Activated T-cell treated with anti-CD3 and anti-CD28 coated beads, Interleukin-2, amount 50 U/mL, for 24 hours (primary cell): ENCODE results near the gene TGM5.
"Not testable (repeated sequence)": the region's sequence is repeated elsewhere in the genome, so short reads cannot be mapped to it uniquely, and the experiment has no call there.

Experiments
- DNase-seq: peaks from one replicate; pipeline ENCODE4 v3.0.0-alpha.2; 2020
- H3K27ac Mint-ChIP-seq: 2 replicates; pipeline ENCODE4 v1.8.0; 2020; ENCODE audit warnings: mild to moderate bottlenecking, mixed read lengths
- H3K27me3 Mint-ChIP-seq: 2 replicates; pipeline ENCODE4 v1.8.0; 2020; ENCODE audit warnings: mixed read lengths
- H3K36me3 Mint-ChIP-seq: 2 replicates; pipeline ENCODE4 v1.8.0; 2020; ENCODE audit warnings: low read depth, mixed read lengths
- H3K4me1 Mint-ChIP-seq: 2 replicates; pipeline ENCODE4 v1.8.0; 2020; ENCODE audit warnings: low read depth, mixed read lengths
- H3K4me3 Mint-ChIP-seq: 2 replicates; pipeline ENCODE4 v1.8.0; 2020; ENCODE audit warnings: mild to moderate bottlenecking, moderate library complexity, mixed read lengths
- H3K9me3 Mint-ChIP-seq: 2 replicates; pipeline ENCODE4 v1.8.0; 2020; ENCODE audit warnings: mixed read lengths

TGM5 gene, protein sequence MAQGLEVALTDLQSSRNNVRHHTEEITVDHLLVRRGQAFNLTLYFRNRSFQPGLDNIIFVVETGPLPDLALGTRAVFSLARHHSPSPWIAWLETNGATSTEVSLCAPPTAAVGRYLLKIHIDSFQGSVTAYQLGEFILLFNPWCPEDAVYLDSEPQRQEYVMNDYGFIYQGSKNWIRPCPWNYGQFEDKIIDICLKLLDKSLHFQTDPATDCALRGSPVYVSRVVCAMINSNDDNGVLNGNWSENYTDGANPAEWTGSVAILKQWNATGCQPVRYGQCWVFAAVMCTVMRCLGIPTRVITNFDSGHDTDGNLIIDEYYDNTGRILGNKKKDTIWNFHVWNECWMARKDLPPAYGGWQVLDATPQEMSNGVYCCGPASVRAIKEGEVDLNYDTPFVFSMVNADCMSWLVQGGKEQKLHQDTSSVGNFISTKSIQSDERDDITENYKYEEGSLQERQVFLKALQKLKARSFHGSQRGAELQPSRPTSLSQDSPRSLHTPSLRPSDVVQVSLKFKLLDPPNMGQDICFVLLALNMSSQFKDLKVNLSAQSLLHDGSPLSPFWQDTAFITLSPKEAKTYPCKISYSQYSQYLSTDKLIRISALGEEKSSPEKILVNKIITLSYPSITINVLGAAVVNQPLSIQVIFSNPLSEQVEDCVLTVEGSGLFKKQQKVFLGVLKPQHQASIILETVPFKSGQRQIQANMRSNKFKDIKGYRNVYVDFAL

DNA sequence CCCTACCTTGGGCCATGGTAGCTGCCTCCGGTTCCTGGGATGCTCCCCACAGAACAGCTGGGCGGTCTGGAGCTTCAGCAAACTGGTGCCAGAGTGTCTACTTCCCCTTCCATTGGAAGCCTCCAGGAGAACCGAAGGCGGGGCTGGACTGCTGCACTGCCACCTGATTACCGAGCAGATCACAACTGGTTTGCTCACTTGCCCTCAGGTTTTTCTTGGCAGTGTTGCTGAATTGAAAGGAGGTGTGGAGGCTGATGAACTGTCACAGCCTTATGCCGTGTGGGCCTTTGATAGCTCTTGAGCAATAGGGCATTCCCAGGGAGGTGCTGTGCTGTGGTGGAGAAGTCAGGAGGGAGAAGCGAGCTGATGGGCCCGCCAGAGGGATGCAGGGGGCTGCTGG is at the start of gene TGM5:
Gene TGM5 (minus strand): TSS at position 95 of the 400 bp plus-strand sequence. CDS start 79 bp downstream, at position 16.
- Mint-ChIP-seq H3K4me3 (no peak within 1 kb of the TSS), H3K9me3 (no peaks in the 10 kb centered on the region), H3K27ac (no peak within 1 kb of the TSS), H3K27me3 (peaks cover 12% of the 10 kb centered on the region), H3K4me1 (peaks cover 2% of the 10 kb centered on the region), H3K36me3 (no peaks in the 10 kb centered on the region)
- DNase-seq: no peak

DNA sequence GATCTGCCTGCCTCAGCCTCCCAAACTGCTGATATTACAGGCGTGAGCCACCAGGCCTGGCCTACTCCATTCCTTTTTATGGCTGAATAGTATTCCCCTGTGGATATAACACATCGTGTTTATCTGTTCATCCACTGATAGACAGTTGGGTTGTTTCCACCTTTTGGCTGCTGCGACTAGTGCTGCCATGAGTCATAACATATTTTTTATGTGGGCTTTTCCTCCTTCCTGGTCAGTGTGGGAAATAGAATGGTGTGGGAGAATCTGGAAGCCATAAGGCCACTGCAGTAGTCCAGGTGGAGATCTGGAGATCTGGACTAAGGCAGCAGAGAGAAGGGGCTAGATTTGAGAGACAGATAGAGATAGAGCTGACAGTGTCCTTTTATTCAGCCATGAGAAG is 47.4 kb upstream of the TGM5 start:
- Mint-ChIP-seq H3K4me1 (no peaks in the 10 kb centered on the region), H3K4me3 (no peak overlapping the region), H3K27me3 (peaks cover 52% of the 10 kb centered on the region), H3K27ac (no peak overlapping the region), H3K9me3 (no peaks in the 10 kb centered on the region), H3K36me3 (no peaks in the 10 kb centered on the region)
- no peak for DNase-seq

DNA sequence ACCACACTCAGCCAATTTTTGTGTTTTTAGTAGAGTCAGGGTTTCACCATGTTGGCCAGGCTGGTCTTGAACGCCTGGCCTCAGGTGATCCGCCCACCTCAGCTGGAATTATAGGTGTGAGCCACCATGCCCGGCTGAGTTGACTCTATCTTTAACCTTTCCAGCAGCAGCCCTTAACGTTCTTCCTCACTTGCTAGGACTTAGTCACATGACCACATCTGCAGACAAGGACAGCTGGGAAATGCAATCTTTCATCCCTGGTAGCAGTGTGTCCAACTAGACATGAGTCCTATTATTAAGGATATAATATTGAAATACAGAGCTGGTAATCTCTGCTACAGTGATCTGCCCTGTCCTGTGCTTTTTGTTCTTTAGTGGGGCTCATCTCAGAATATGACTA is 45.6 kb upstream of the TGM5 start:
- H3K4me1 Mint-ChIP-seq: no peaks in the 10 kb centered on the region
- H3K4me3 Mint-ChIP-seq: no peak overlapping the region
- no peaks in the 10 kb centered on the region for H3K9me3 Mint-ChIP-seq
- no peak overlapping the region for H3K27ac Mint-ChIP-seq
- H3K27me3 Mint-ChIP-seq: peaks cover 51% of the 10 kb centered on the region
- no peaks in the 10 kb centered on the region for H3K36me3 Mint-ChIP-seq
- no peak for DNase-seq

DNA sequence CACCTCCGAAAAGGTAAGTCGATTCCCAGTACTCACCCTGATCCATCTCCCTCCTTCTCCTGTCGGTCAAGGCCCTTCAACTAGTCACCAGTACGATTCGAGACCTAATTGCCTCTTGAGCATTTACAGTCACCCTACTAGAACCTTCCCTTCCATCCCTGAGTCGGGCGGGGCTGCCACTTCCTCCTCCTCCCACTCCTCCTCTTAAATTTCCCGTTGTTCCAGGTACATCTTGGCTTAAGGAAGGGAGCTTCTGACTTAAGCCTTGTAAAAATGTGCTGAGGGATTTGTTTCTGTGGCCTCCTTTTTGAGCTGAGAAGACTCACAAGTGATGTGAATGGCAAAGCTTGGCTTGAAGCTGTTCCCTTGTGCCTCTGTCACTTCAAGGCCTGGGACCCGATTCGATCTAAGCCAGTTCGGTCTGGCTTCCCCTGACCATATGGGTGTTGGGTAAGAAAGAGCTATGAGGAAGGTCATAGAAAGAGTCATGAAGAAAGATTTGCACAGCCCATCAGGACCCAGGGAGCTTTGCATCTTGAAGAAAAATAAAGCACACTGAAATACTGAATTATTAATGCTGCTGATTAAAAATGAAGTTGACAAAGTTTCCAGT is 35.6 kb upstream of the TGM5 start, which contains the start of gene TGM7:
Gene TGM7 (minus strand): TSS at position 51 of the 613 bp plus-strand sequence.
- Mint-ChIP-seq H3K4me3 (no peak within 1 kb of the TSS), H3K27me3 (peaks cover 24% of the 10 kb centered on the region), H3K27ac (no peak within 1 kb of the TSS), H3K36me3 (no peaks in the 10 kb centered on the region), H3K4me1 (no peaks in the 10 kb centered on the region), H3K9me3 (no peaks in the 10 kb centered on the region)
- no peak for DNase-seq

DNA sequence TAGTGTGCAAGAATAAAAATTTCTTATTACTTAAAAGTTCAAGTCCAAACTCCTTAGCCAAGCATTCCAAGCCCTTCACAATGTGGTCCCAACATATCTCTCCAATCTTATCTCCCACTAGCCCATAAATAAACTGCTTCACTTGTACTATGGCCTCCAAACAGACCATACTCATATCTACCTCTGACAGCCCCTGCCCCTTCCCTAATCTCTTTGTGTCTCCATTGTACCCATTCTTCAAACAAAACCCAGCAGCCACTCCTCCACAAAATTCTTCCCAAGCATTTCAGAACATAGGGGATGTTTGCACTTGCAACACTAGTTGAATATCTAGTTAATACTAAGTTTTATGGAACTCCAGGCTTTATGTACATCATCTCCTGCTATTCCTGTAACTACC is 33.2 kb upstream of the TGM5 start:
- DNase-seq: no peak
- Mint-ChIP-seq H3K27me3 (peaks cover 25% of the 10 kb centered on the region), H3K9me3 (no peaks in the 10 kb centered on the region)

DNA sequence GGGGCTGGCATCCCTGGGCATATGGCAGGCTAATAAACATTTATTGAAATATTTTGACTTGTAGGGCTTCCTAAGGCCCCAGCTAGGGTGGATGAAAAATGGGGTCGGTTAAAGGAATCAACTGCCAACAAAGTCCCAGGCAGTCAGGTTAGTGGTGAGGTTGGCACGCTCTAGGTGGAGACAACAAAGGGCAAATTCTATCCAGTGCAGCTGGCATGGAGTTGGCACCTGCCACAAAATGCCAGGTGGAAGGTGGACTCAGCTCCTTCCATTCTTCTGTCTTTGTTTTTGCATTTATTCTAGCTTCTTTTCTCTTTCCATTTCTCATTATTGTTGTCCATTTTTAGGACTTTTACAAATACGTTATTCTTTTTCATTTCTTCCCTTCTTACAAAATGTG is 32.7 kb upstream of the TGM5 start:
- Mint-ChIP-seq H3K36me3 (no peaks in the 10 kb centered on the region), H3K4me3 (no peak overlapping the region), H3K27ac (no peak overlapping the region), H3K9me3 (no peaks in the 10 kb centered on the region), H3K27me3 (peaks cover 30% of the 10 kb centered on the region), H3K4me1 (no peaks in the 10 kb centered on the region)
- no peak for DNase-seq

More for the DNA sequence above, 33.2 kb upstream of the TGM5 start:
- Mint-ChIP-seq H3K4me1 (no peaks in the 10 kb centered on the region), H3K27ac (no peak overlapping the region), H3K36me3 (no peaks in the 10 kb centered on the region), H3K4me3 (no peak overlapping the region)

DNA sequence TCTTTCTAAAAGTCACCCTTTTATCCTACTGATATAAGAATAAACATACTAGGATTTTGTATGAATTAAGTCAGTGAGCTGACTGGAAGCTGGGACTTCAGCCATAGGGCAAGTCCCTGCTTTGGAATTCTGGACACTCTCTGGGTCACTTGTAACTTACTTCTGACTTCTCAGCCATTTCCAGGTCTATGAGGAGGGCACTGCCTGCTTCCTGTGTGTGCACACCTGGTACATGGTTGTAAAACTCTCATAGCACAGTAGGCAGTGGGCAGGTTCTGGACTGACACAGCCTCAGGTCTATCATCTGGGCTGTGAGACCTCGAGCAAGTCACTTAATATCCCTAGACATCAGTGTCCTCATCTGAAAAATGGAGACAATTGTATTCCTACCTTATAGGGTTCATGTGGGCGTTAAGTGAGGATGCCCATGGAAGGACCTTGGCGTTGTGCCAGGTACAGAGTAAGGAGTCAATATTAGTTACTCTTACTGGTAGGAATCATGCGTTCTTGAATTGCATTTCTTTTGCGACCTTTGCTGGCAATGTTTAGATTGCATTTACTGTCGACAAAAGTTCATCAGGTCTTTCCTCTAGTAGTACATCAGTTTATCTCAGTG is 27.5 kb upstream of the TGM5 start:
- no peak overlapping the region for H3K27ac Mint-ChIP-seq
- no peaks in the 10 kb centered on the region for H3K36me3 Mint-ChIP-seq
- peaks cover 5% of the 10 kb centered on the region for H3K4me1 Mint-ChIP-seq
- no peak for DNase-seq
- H3K4me3 Mint-ChIP-seq: no peak overlapping the region
- peaks cover 50% of the 10 kb centered on the region for H3K27me3 Mint-ChIP-seq
- H3K9me3 Mint-ChIP-seq: no peaks in the 10 kb centered on the region

DNA sequence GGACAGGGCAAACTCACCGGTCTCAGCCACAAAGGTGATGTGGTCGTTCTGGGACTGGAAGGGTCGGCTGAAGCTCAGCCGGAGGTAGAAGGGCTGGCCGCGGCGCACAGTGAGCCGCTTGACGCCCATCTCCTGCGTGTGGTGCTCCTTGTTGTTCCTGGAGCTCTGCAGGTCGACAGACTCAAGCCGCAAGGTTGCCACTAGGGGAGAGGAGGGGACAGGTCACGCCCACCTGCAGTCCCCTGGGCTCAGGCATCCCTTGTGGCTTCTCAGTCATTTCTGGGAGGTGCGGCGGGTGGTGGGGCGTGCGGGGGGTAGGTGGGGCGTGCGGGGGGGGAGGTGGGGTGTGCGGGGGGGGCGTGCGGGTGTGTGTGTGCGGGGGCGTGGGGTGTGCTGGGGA is 26.7 kb upstream of the TGM5 start:
- Mint-ChIP-seq H3K4me1 (peaks cover 5% of the 10 kb centered on the region), H3K4me3 (no peak overlapping the region), H3K9me3 (no peaks in the 10 kb centered on the region), H3K27me3 (peaks cover 50% of the 10 kb centered on the region), H3K36me3 (no peaks in the 10 kb centered on the region), H3K27ac (no peak overlapping the region)
- DNase-seq: no peak

DNA sequence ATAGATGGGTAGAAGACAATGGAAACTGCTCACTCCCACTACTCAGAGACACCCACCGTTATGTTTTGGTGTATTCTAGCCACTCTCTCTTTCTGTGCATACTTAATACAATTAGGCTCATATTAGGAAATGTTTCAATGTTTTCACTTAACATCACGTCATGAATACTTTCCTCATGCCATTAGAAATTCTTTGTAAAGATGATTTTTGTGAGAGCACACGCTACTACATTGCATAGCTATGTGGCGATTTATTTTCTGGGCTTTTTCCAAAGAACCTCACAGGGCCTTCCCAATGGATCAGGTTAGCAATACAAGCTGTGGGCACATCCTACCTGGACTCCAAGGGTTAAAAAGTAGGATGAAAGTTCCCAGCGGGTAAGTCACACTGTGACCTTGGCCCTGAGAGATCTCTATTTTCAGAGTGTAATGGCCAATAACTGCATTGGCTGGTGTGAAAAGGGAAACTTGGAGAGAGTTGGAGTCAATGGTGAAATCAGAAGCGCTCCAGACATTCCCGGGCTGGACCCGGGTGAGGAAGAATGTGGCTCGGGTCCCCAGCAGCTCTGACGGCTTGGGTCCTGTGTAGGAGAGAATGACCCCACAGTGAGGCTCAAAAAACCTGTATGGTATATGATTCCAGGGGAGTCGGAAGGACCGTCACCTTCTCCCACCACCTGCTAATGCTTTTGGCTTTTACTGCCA is 25.8 kb upstream of the TGM5 start:
- Mint-ChIP-seq H3K9me3 (no peaks in the 10 kb centered on the region), H3K4me1 (peaks cover 5% of the 10 kb centered on the region), H3K27me3 (peaks cover 50% of the 10 kb centered on the region), H3K27ac (no peak overlapping the region), H3K4me3 (no peak overlapping the region), H3K36me3 (no peaks in the 10 kb centered on the region)
- DNase-seq: no peak

DNA sequence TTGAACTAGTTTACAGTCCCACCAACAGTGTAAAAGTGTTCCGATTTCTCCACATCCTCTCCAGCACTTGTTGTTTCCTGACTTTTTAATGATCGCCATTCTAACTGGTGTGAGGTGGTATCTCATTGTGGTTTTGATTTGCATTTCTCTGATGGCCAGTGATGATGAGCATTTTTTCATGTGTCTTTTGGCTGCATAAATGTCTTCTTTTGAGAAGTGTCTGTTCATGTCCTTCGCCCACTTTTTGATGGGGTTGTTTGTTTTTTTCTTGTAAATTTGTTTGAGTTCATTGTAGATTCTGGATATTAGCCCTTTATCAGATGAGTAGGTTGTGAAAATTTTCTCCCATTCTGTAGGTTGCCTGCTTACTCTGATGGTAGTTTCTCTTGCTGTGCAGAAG is 22.9 kb upstream of the TGM5 start:
- not testable (repeated sequence) for H3K36me3 Mint-ChIP-seq, H3K9me3 Mint-ChIP-seq, H3K4me3 Mint-ChIP-seq, H3K4me1 Mint-ChIP-seq, DNase-seq, H3K27ac Mint-ChIP-seq
- H3K27me3 Mint-ChIP-seq: peaks cover 31% of the 10 kb centered on the region

DNA sequence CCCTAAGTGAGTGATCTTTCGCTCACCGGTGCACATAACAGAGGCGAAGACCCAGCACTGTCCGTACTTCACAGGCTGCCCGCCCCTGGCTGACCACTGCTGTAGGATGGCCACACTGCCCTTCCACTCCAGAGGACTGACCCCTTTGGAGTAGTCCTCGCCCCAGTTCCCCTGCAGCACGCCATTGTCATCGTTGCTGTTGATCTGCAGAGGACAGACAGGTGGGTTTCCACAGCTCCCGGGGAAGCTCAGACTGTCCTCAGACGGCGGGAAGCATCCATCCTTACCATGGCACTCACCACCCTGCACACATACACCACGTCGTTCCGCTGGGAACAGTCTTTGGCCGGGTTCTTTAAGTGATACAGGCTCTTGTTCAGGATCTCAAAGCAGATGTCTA is 20.5 kb upstream of the TGM5 start:
- no peak overlapping the region for H3K27ac Mint-ChIP-seq
- H3K9me3 Mint-ChIP-seq: no peaks in the 10 kb centered on the region
- peaks cover 2% of the 10 kb centered on the region for H3K4me1 Mint-ChIP-seq
- no peak for DNase-seq
- no peaks in the 10 kb centered on the region for H3K36me3 Mint-ChIP-seq
- H3K27me3 Mint-ChIP-seq: peaks cover 10% of the 10 kb centered on the region
- no peak overlapping the region for H3K4me3 Mint-ChIP-seq

DNA sequence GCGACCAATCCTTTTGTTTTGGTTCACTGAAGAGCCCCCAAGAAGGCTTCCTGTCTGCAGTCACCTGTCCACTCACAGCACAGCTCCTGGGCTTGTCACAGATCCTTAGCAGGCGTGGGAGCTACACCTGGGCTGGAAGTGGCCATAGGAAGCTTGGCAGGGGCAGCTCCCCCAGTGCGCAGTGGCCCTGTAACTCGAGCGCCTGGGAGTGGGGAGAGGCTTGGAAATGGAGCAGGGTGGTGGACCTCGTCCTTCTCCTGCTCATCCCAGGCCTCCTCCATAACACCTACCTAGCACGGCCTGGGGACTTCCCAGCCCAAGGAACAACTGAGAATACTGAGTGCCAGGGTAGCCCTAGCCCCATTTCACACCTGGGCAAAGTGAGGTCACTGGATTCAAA is 19.3 kb upstream of the TGM5 start:
- H3K9me3 Mint-ChIP-seq: no peaks in the 10 kb centered on the region
- no peak for DNase-seq
- H3K27ac Mint-ChIP-seq: no peak overlapping the region
- no peaks in the 10 kb centered on the region for H3K36me3 Mint-ChIP-seq
- H3K4me3 Mint-ChIP-seq: no peak overlapping the region
- H3K27me3 Mint-ChIP-seq: peaks cover 5% of the 10 kb centered on the region
- peaks cover 2% of the 10 kb centered on the region for H3K4me1 Mint-ChIP-seq

DNA sequence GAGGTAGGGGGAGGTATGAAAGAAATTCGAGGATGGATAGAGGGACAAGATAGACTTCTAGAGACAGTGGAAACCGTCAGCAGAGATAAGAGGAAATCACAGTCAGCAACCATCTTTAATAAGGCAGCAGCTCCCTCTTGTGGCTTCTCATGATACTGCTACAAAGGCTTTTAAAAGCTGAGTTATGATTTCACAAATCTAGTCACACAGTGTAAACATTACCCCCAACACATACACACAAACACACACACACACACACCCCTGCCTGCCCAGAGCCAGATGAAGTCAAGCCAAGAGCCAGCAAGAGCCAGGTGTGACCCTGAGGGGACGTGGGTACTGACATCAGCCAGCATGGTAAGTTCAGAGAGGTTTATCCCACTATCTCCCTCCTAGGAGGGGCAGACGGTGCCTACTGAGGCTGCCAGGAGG is 18.9 kb upstream of the TGM5 start:
- H3K9me3 Mint-ChIP-seq: no peaks in the 10 kb centered on the region

DNA sequence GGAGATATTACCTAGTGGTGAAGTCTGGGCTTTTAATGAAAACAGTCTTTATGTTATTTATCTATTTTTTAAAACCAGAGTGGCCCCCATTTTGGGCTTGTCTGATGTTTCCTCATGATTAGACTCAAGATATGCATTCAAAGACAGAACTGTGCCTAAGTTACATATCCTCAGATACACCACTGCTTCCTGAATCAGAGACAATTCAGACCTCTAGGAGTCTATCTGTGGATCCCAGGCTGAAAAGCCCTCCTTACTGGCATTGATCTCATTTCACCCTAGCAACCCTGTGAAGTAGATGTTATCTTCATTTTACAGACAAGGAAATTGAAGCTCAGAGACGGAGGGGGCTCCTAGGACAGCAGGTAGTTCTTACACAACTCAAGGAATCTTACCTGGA is 16.8 kb upstream of the TGM5 start:
- DNase-seq: no peak
- Mint-ChIP-seq H3K36me3 (no peaks in the 10 kb centered on the region), H3K27ac (no peak overlapping the region), H3K4me1 (peaks cover 2% of the 10 kb centered on the region), H3K27me3 (peaks cover 5% of the 10 kb centered on the region), H3K9me3 (no peaks in the 10 kb centered on the region), H3K4me3 (no peak overlapping the region)

More for the DNA sequence above, 18.9 kb upstream of the TGM5 start:
- no peak overlapping the region for H3K4me3 Mint-ChIP-seq
- H3K27me3 Mint-ChIP-seq: peaks cover 5% of the 10 kb centered on the region
- H3K36me3 Mint-ChIP-seq: no peaks in the 10 kb centered on the region
- no peak overlapping the region for H3K27ac Mint-ChIP-seq
- H3K4me1 Mint-ChIP-seq: peaks cover 2% of the 10 kb centered on the region
- DNase-seq: no peak
